ENCODE results near the gene MS4A18.

MS4A18 gene

DNA sequence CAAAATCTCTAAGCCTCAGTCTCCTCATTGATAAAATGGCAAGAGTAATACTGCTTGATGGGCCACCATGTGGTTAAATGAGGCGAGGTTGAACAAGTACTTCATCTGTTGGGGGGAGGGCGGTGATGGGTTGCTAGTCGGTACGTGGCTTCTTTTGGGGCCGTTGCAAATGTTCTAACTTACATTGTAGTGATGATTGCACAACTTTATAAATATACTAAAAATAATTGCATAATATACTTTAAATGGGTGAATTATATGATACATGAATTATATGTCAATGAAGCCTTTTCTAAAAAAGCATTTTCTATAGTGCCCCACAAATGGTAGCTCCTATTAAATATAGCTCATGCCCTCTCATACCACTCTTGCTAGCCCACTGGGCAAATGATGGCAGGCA lies 18.6 kb upstream of the MS4A18 start:
- Histone ChIP-seq H3K36me3 (ENCODE audit: insufficient read depth, low read length) (no peaks in the 10 kb centered on the region), H3K9me3 (ENCODE audit: low read length) (no peaks in the 10 kb centered on the region), H4K20me1 (ENCODE audit: insufficient read depth, low read length) (no peaks in the 10 kb centered on the region), H3K79me2 (ENCODE audit: insufficient read depth, low read length) (no peaks in the 10 kb centered on the region), H3K27ac (ENCODE audit: low read depth, low read length, poor library complexity, severe bottlenecking) (no peak overlapping the region), H3K9ac (ENCODE audit: low read length) (no peak overlapping the region), H3K4me2 (ENCODE audit: low read length) (no peak overlapping the region), H3K4me3 (ENCODE audit: low read depth, low read length, poor library complexity, severe bottlenecking) (no peak overlapping the region), H3F3A (ENCODE audit: insufficient read depth, low read length) (no peaks in the 10 kb centered on the region), H3K4me1 (ENCODE audit: insufficient read depth, low read length, severe bottlenecking) (no peaks in the 10 kb centered on the region), H2AFZ (ENCODE audit: low read length) (no peak overlapping the region), H3K27me3 (ENCODE audit: insufficient read depth, low read length) (no peaks in the 10 kb centered on the region; the same call in 1 of the 2 replicates), H3K9me2 (ENCODE audit: low read depth, low read length) (no peaks in the 10 kb centered on the region)
- TF ChIP-seq, protein P1, sequence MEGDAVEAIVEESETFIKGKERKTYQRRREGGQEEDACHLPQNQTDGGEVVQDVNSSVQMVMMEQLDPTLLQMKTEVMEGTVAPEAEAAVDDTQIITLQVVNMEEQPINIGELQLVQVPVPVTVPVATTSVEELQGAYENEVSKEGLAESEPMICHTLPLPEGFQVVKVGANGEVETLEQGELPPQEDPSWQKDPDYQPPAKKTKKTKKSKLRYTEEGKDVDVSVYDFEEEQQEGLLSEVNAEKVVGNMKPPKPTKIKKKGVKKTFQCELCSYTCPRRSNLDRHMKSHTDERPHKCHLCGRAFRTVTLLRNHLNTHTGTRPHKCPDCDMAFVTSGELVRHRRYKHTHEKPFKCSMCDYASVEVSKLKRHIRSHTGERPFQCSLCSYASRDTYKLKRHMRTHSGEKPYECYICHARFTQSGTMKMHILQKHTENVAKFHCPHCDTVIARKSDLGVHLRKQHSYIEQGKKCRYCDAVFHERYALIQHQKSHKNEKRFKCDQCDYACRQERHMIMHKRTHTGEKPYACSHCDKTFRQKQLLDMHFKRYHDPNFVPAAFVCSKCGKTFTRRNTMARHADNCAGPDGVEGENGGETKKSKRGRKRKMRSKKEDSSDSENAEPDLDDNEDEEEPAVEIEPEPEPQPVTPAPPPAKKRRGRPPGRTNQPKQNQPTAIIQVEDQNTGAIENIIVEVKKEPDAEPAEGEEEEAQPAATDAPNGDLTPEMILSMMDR (IDR thresholded peaks at IDR 0.05; ENCODE audit: low read length): no peak
- no peak for TF ChIP-seq EZH2 (IDR thresholded peaks at IDR 0.05; ENCODE audit: borderline replicate concordance, low read length)

DNA sequence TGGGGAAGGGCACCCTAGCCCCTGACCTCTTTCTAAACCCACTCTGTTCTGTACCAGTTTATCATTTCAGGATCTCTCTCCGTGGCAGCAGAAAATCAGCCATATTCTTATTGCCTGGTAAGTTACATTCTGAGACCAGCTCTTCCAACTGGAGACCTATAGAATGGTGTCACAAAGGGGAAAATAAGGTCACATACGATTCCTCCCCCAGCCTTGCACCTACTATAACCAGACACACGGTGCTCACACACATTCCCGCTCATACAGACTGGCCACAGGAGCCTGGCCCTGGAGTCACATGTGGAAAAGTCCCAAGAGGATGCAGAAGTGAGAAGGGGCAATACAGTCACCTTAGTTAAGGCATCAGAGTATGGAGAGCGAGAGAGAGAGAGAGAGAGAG lies 17.6 kb upstream of the MS4A18 start:
- no peak for TF ChIP-seq EZH2 (IDR thresholded peaks at IDR 0.05; ENCODE audit: borderline replicate concordance, low read length)
- TF ChIP-seq, protein P1 (IDR thresholded peaks at IDR 0.05; ENCODE audit: low read length): no peak
- Histone ChIP-seq H3K79me2 (ENCODE audit: insufficient read depth, low read length) (no peaks in the 10 kb centered on the region), H3K36me3 (ENCODE audit: insufficient read depth, low read length) (no peaks in the 10 kb centered on the region), H3K27ac (ENCODE audit: low read depth, low read length, poor library complexity, severe bottlenecking) (no peak overlapping the region), H4K20me1 (ENCODE audit: insufficient read depth, low read length) (no peaks in the 10 kb centered on the region), H3K9ac (ENCODE audit: low read length) (no peak overlapping the region), H3K27me3 (ENCODE audit: insufficient read depth, low read length) (no peaks in the 10 kb centered on the region; the same call in 1 of the 2 replicates), H3K4me2 (ENCODE audit: low read length) (no peak overlapping the region), H3K4me3 (ENCODE audit: low read depth, low read length, poor library complexity, severe bottlenecking) (no peak overlapping the region), H3K9me2 (ENCODE audit: low read depth, low read length) (no peaks in the 10 kb centered on the region), H3K9me3 (ENCODE audit: low read length) (no peaks in the 10 kb centered on the region), H3K4me1 (ENCODE audit: insufficient read depth, low read length, severe bottlenecking) (no peaks in the 10 kb centered on the region), H3F3A (ENCODE audit: insufficient read depth, low read length) (no peaks in the 10 kb centered on the region), H2AFZ (ENCODE audit: low read length) (no peak overlapping the region)

DNA sequence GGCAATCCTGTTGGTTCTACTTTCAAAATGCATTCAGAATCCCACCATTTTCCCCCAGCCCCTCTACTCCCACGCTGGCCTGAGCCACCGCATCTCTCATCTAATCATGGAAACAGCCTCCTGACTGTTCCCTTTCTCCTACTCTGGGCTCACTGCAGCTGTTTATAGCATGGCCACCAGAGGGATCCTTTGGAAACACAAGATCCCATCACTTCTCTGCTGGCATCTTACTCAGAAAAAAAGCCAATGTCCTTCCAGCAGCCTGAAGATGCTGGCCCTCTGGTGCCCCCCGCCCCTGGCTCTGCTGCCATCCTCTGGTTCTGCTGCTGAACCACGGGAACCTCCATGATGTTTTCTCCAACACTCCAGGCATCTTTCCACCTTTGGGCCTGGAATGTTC lies 14.0 kb upstream of the MS4A18 start:
- Histone ChIP-seq H4K20me1 (ENCODE audit: insufficient read depth, low read length) (no peaks in the 10 kb centered on the region), H3K9me2 (ENCODE audit: low read depth, low read length) (no peaks in the 10 kb centered on the region), H3K27ac (ENCODE audit: low read depth, low read length, poor library complexity, severe bottlenecking) (no peak overlapping the region), H3K36me3 (ENCODE audit: insufficient read depth, low read length) (no peaks in the 10 kb centered on the region), H3K27me3 (ENCODE audit: insufficient read depth, low read length) (no peaks in the 10 kb centered on the region; the same call in 1 of the 2 replicates), H3K79me2 (ENCODE audit: insufficient read depth, low read length) (no peaks in the 10 kb centered on the region), H3K9ac (ENCODE audit: low read length) (no peak overlapping the region), H3K4me3 (ENCODE audit: low read depth, low read length, poor library complexity, severe bottlenecking) (no peak overlapping the region), H3K9me3 (ENCODE audit: low read length) (no peaks in the 10 kb centered on the region), H3K4me2 (ENCODE audit: low read length) (no peak overlapping the region), H2AFZ (ENCODE audit: low read length) (no peak overlapping the region), H3F3A (ENCODE audit: insufficient read depth, low read length) (no peaks in the 10 kb centered on the region), H3K4me1 (ENCODE audit: insufficient read depth, low read length, severe bottlenecking) (no peaks in the 10 kb centered on the region)
- TF ChIP-seq EZH2 (IDR thresholded peaks at IDR 0.05; ENCODE audit: borderline replicate concordance, low read length): no peak
- TF ChIP-seq, protein P1 (IDR thresholded peaks at IDR 0.05; ENCODE audit: low read length): no peak

Data from OCI-LY1 (cell line).